D721Med (cell line): ENCODE results near the gene CREBL2.
"Not testable (repeated sequence)": the region's sequence is repeated elsewhere in the genome, so short reads cannot be mapped to it uniquely, and the experiment has no call there.

ENCODE experiments used
- DNase-seq: peaks from one replicate; pipeline ENCODE4 v3.0.0; 2011; ENCODE audit warnings: low spot score; ENCODE audit not compliant: insufficient read length
- FAIRE-seq: peaks from 2 replicates; lab custom pipeline; 2011; peaks lifted over from hg19 to GRCh38; lab: Jason Lieb, UNC
- CTCF ChIP-seq: IDR thresholded peaks from 2 replicates; pipeline ENCODE4 v1.5.1; 2012; ENCODE audit warnings: mild to moderate bottlenecking, control low read depth; ENCODE audit not compliant: insufficient read depth; ENCODE audit errors: missing control alignments

CREBL2 gene

GRCh38 chr12:12611512-12612306 lies at the start of gene CREBL2:
Gene CREBL2, plus strand, starts transcription at chr12:12611876. Its CDS starts 297 bp downstream, at chr12:12612173.
- DNase-seq: peak; percentile 75
- FAIRE-seq: no peak
- no peak for TF ChIP-seq CTCF

GRCh38 chr12:12562016-12562483 lies 49.6 kb upstream of the CREBL2 start:
- FAIRE-seq: no peak
- no peak for TF ChIP-seq CTCF
- DNase-seq: no peak

GRCh38 chr12:12562585-12563261 lies 49.0 kb upstream of the CREBL2 start, which contains the start of gene DUSP16:
Gene DUSP16, minus strand, starts transcription at chr12:12562863. Its CDS starts 41,765 bp downstream, at chr12:12521098.
- FAIRE-seq (no peak), DNase-seq (peak; percentile 41)
- TF ChIP-seq CTCF: no peak

- DNase-seq (no peak), FAIRE-seq (no peak)
- TF ChIP-seq CTCF: no peak
These were observed 48.3 kb upstream of the CREBL2 start for GRCh38 chr12:12563290-12563928.

- no peak for TF ChIP-seq CTCF
- FAIRE-seq (no peak), DNase-seq (no peak)
These were observed 46.8 kb upstream of the CREBL2 start for GRCh38 chr12:12564911-12565310.

GRCh38 chr12:12565971-12566370 lies 45.7 kb upstream of the CREBL2 start:
- not testable (repeated sequence) for DNase-seq, FAIRE-seq

- FAIRE-seq: no peak
- no peak for TF ChIP-seq CTCF
These were observed 39.0 kb upstream of the CREBL2 start for GRCh38 chr12:12572659-12573058.

More at GRCh38 chr12:12572659-12573058, 39.0 kb upstream of the CREBL2 start:
- no peak for DNase-seq
